CD4-positive, alpha-beta T cell treated with Interleukin-15 for 1 hour (primary cell): Measurements from ENCODE around the gene THBS2.
"Not testable (repeated sequence)": the region's sequence is repeated elsewhere in the genome, so short reads cannot be mapped to it uniquely, and the experiment has no call there.

Experiments
- DNase-seq: peaks from one replicate; pipeline ENCODE4 v3.0.0-alpha.2; 2020

Gene THBS2

DNA sequence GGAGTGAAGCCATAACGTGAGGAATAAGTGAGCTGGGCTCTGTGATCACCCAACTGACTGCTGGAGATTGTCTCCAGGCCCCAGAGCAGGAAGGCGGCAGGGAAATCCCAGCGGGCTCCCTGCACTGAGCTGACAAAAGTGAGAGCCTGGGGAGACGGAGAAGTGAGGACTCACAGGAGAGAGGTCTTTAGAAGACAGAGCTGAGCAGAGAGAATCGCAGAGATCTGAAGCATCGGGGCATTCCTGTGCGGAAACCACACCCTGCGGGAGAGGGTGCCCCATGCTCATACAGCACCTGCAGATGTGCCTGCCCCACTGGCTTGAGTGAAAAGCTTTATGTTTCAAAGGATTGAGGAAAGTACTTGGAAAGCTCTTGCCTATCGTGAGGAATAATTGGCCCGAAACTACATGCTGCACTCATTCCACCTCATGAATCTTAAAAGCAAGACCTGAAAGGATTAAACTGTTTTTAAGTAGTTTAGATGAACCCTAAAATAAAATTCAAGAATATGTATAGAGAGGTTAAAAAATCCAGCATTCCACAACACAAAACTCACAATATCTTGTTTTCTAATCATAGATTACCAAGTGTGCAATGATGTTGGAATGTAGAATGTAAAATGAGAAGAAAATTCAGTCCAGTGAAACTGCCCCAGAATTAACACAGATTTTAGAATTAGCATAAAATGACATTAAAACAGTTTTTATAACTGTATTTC is 17.7 kb upstream of the THBS2 start:
- no peak for DNase-seq

DNA sequence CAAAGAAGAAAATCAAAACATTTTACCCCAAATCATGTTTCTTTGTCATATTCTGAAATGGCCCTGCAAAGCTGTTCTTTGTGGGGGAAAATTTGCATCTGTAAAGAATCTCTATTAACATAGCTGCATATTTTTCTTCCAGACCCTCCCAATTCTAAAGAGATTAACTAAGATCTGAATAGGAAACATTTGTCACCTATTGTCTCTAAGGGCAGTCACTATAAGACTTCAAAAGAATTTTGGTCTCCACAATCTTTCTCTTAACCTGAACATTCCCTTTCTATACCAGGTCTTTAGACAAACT is 16.4 kb upstream of the THBS2 start:
- DNase-seq, result not testable (repeated sequence)

DNA sequence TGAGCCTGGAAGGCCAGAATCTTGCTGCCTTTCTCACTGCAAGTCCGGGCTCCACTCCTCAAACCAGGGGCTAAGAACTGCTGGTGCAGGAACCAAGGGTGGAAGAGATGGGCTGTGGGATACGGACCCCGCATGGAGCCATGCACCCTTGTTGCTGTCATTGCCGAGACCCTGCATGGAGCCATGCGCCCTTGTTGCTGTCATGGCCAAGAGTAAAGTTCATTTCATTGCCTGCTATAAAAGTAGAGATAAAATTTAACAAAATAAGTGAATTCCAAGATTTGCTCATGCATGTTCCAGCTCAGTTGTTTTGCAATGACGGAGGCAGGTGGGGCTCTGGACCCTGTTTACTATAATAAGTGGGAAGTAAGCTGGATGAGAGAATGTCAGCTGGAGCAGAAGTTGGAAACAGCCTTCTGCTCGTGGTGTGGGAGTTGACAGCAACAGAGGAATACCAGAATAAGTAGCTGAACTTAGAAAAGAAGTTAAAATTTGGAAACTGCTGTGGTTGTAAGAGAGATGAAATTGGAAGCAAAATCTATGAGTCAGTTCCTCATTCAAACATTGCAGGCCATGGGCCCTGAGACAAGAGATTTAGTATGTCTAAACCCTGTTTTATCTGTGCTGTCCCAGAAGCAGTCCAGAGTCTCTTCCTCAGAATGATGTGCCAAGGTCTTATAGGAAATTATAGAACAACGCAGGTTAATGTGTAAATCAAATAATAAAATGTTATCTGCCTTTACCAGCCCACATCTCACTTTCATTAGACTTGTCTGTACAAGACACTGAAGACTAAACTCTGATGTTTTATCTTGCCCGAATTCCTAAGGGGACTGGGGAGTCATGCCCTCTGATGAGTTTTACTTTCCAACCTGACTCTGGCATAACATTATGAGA is 15.8 kb upstream of the THBS2 start:
- DNase-seq, result no peak

DNA sequence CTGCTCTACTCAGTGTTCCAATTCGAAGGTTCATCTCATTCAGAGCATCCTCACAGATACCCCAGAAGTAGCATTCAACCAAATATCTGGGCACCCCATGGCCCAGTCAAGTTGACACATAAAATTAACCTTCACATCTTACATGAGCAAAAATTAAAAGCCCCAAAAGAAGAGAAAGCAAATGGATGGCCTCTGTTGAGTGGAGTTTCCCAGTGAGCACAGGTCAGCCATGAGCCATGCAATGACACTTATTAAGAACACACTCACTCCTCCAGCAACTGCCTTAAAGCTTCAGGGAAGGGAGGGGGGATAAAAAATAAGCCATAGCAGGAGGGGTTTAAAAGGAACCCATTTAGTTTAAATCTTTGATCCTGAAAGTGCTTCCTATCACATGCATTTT is 14.6 kb upstream of the THBS2 start:
- DNase-seq, result no peak

DNA sequence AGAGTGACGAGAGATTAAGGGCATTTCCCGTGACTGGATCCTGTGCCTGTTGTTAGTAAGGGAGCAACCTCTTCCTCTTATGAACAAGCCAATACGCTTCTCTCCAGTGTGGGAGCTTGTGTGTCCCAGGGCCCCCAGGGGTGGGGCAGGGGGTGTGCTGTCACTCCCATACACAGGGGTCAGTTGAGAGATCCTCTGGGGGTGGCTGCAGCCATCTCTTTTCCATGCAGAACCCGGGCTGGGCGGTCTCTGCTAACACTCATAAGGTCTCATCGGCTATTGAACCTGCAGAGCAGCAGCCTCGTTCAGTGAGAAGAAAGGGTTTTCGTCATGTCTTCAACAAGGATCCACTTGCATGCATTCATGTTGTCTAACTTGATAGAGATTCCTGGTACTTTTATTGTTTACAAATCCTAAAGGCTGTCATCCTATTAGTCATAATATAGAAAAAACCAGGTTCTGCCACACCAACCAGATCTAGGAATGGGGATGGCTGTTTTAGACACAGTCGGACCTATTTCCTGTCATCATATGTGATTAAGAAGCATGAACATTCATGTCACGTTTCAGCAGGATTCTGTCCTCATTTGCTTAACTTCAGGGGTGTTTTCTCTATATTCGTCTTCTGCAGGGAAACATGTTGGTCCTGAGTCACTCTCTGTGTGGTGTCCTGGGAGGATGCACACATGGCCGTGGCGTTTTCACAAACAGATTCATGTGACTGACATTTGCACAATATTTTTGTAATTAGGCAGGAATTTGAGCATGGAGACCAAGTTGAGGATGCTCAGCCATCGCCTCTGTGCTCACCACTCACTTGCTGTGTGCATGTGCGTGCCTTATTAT is 13.3 kb upstream of the THBS2 start:
- no peak for DNase-seq

DNA sequence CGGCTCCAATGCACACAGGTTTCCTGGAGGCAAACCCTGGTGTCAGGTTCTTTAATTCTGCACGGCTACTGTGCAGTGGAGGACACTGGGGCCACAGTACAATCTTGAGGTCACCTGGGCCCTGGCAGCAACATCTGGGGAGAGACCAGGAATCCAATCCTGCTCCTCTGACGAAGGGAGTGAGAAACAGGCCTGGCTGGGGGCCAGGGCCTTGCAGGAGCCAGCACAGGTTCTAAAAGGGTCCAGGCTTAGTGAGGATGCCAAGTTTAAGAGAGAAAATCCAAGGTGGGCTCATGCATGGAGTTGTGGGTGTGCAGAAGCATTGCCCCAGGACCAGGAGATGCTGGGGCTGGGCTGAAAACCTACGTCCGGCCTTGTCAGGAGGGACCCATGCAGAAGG is 12.6 kb upstream of the THBS2 start:
- DNase-seq, result no peak

DNA sequence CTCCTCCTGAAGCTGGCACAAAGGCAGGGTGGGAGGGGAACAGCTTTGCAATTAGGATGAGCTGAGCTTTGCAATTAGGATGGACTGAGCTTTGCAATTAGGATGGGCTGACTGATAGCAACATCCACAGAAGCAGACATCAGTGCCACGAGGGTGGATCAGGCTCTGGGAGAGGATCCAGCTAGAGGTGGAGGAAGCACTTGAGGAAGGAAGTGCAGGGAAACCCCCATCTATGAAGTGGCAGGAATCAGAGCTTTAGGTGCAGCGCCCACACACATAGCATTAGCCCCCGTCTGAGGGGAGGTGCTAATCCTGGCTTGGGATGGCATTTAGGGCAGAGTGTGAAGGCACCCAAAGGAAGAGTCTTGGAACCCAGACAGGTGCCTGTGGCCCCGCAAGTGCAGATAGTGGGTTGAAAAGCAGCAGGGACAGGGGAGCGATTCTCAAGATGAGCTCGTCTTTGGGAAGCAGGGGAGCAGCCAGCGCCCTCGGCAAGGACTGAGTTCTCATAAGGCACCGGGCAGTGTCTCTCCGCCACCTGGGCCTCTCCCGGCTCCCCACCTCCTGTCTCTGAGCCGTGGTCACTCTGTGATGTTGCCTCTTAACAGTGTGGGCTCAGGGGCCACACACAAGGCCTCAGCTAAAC is 12.0 kb upstream of the THBS2 start:
- no peak for DNase-seq

DNA sequence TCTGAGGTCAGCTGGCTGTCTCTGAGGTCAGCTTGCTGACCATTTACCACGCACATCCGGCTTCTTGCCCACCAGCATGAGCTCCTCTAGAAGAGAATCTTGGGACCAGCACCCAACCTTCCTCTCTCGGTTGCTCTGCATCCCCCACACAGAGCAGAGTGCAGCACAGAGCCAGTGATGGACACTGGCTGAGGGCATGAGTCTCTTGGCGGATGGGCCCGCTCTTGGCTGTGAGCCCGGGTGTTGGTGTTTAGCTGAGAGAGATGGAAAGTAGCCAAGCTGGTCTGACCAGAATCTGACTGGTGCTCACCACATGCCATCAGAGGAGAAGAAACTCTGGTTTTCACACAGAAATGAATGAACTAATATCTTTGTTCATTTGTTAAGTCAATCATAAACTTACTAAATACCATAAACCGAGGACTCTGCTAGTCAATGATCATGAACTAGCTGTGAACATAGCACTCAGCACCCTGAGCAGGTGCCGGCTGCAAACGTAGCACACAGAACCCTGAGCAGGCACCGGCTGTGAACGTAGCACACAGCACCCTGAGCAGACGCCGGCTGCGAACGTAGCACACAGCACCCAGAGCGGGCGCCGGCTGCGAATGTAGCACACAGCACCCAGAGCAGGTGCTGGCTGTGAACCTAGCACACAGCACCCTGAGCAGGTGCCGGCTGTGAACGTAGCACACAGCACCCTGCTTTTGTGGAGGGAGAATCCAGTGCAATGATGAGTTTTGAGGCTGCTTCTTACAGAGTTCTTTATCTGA is 10.4 kb upstream of the THBS2 start:
- DNase-seq, result no peak

DNA sequence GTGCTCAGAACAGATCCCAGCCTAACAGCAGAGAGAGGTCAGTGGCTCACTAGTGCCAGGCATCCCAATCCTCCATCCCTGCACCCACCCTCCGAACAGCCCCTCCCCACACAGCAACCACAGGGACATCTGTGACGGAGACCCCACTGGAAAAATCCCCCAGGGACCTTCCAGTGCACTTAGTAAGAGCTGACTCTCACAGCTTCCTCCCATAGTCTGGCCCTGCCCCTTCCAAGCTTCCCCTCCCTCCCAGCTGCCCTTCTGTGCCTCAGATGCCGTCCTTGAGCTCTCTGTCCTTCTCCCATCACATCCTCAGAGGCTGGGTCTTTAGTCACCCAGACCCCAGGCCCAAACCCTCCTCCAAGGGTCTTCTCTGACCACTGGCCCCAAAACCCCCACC is 9.7 kb upstream of the THBS2 start:
- no peak for DNase-seq

DNA sequence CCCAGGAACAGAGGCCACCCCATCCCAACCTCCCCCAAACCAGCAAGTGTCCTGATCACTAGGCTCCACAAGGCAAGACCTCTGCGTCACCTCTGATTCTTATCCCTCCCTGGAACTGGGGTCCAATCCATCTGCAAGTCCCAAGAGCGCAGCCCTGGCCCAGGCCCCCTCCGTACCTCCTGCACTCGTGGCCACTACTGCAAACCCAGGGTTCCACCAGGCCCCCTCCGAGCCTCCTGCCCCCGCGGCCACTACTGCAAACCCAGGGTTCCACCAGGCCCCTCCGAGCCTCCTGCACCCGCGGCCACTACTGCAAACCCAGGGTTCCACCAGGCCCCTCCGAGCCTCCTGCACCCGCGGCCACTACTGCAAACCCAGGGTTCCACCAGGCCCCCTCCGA is 9.0 kb upstream of the THBS2 start:
- not testable (repeated sequence) for DNase-seq

DNA sequence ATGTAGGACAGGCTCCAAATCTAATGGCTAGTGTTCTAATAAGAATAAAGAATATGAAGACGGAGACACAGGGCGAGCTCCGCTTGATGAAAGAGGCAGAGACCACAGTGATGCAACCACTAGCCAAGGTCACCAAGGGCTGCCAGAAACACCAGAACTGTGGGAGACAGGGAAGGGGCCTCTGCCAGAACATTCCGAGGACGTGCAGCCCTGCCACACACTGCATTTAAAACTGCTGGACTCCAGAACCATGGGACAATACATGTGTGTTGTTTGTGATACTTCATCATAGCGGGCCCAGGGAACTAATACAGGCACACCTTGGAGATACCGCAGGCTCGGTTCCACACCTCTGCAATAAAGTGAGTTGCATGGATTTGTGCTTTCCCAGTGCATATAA is 2.9 kb upstream of the THBS2 start:
- DNase-seq, result no peak

DNA sequence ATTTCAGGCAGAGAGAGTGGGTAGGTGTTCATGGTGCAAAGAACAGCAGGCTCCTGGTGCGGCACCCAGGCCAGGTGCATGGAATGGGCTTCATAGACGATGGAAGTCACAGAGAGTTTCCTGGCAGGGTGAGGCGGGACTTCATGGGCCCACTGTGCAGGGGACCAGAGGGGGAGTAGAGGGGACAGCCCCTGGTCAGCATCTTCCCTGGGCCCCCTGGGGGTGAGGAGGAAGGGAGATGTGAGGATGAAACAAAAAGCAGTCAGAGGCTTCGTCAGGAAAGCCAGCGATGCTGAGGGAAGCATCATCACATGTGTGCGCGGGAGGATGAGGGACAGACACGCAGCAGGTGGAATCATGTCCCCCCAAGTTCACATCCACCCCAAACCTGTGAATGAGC is 2.4 kb upstream of the THBS2 start:
- no peak for DNase-seq

DNA sequence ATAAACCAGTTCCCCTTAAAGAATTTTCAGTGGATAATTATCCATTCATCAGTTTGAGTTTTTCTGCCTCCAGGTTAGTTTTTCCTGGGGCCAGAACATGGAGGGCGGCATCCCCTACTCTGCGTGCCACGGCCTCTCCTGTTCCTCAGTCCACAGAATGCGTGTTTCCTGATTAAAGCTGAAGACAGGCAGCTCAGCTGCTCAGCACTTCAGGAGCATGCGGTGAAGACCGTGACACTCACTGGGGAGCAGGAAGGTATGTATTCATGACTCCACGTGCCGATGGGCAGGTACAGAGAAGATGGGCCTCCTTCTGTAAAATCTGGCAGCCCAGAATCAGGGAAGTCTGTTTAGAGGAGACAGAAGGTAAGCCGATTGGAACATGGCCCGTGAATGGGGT is 2.0 kb upstream of the THBS2 start:
- DNase-seq, result no peak

DNA sequence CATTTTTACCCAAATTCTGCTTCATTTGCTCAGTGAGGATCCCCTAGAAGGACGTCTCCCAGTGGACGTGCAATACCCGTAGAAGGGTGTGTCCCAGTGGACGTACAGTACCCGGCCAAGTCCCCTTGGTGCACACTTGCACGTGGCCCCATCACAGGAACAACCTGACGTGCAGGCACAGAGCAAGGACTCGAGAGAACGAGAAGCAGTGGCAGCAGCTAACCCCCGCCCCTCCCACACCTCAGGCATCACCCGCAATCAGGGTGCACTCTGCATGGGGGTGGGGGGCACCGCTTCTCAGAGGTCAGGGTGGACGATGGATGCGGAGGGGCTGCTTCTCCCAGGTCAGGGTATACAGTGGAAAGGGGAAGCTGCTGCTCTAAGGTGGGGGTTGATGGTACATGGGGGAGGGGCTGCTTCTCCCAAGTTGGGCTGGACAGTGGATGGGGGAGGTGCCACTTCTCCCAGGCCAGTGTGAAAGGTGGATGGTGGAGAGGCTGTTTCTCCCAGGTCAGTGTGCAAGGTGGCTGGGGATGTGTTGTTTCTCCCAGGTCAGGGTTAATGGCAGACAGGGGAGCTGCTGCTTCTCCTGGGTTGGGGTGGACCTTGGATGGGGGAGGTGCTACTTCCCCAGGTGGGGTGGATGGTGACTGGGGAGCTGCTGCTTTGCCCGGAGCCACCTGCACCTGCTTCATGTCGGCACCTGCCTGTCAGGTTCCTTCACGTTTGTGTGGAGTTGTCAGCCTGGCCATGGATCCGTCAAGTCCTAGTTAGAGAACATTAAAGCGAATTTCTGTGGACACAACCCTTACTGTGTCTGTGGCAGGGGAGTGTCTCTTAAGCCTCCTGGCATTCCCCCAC is 1.0 kb upstream of the THBS2 start:
- DNase-seq, result no peak

DNA sequence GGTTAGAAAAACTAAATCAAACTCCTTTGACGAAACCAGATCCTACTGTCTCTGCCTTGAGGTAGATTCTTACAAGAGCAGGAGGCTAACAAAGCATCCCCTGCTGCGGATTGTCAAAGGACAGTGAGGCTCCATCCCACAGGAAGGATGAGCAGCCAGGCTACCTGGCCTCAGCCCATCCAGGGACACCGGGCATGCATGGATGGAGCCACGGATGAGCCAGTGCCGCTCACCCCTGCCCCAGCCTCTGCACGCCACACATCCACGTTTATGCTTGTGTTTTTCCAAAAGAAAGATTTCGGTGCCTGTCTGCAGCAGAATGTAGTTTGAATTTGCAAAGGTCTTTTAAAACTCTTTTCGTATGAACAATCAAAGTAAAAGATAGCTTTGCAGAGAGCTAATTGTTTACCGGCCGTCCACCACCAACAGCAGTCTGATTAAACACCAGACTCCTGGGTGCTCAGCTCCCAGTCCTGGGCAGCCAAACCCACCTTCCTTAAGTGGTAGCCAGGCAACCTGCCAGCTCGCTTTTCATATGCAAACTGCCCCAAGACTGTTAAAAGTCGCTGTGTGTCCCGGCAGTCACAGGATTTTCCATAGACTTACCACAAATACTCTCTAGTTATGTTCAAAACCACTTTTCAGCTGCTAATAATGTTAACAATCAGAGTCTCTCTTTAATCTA is 999 bp downstream of the THBS2 start:
- DNase-seq, result no peak

DNA sequence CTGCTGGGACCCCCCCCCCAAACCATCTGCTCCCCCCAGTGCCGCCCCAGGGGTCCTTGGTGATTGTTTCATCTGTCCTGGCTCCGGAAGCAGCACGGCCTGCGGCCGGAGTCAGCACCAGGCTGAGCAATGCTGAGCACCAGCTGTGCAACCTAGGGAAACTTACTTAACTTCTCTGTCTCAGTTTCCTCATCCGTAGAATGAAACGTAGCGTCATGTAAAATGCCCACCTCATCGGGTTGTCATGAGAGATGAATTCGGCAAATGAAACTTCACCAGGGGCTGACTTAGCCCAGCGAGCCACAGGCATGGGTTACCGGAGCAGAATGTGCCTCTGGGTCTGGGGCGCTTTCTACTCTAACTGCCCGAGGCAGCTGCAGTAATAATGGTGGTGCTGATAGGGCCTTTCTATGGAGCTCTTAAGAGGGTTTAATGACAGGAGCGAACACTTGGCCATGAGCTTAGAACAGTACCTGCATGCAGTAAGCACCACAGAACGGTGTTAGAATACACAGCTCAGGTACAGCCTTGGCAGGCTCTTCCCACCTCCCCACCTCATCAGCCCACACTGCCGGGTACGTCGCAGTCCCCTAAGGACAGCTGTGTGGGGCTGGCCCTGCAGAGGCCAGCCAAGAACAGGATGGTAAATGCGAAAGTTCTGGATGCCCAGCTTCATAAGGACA is 1.7 kb downstream of the THBS2 start:
- no peak for DNase-seq

DNA sequence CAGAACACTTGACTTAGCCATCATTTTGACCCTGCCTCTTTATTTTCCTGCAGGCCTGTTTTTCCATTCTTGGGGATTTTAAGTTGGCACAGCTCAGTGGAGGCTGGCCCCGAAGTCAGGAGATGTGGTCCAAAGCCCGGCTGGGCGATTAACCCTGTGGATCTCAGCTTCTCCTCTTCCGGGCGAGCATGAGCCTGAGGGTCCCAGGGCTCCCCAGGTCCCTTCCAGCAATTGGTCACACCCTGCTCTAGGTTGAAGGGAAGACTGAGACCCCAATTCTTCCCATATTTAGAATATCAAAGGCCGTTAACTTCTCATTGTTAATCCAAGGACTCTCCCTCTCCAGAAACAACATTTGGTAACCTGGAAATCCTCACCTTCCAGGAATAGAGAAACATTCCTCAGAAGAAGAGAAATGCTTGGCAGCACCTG is 2.3 kb downstream of the THBS2 start:
- DNase-seq, result no peak

DNA sequence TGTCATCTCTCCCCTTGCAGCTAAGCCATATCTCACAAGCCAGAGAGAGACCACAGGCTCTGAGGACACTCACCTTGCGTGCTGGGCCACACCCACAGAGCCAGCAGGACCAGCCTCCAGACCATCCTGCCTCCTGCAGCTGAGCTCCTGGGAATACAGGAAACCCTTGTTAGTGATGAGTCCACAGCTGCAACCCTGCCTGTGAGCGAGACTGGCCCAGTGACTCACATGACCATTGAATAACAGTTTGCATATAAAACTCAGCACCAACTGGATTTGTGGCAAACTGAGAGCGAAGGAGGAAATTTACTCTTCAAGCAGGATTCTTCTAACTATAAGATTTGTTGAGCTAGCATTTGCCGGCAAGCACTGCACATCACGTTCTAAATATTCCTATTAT is 3.0 kb downstream of the THBS2 start:
- no peak for DNase-seq

DNA sequence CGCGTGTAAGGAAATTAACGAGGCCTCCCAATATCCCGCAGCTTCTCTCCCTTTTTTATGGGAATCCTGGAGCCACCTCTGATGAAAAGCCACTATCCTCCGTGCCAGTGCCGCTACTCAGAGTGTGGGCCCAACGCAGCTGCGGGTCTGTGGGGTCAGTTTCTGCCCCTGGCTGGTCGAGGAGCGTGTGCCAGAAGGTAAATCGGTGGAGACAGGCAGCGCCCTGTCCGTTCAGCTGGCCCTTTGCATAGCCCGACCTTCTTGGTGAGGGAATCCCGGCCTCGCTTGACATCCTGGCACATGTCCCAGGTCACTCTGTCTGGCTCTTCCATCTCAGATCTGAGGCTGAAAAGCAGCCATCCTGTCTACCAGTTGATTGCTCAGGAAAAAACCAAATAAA is 4.6 kb downstream of the THBS2 start:
- DNase-seq, result no peak

DNA sequence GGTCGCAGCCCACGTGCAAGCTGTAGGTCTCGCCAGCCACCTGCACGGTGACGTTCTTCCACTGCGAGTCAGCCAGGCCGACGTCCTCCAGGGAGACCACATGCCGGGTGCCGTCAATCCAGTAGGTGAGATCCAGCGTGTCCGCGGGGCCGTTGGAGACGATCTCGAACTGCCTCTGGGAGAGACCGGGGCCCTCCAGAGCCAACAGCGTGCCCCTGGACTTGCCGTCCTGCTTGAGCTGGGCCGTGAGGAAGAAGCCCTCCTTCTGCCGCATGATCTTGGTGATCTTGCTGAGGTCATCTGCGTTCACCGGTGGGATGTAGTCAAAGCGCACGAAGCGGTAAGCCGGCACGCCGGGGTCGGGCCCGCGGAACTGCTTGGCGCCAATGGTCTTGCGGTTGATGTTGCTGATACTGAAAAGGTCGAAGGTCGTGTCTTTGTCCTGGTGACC is 5.1 kb downstream of the THBS2 start:
- no peak for DNase-seq
